Motor neuron (in vitro differentiated cells): ENCODE results near the gene MRPL58. TPM values are rescaled to one million over a fixed set of nuclear protein-coding genes. Genes with fewer than 3 reads are reported as not detected.
A peak's percentile ranks its signal among the peaks of the same experiment; 100 is the strongest.
"Not testable (repeated sequence)": the region's sequence is repeated elsewhere in the genome, so short reads cannot be mapped to it uniquely, and the experiment has no call there.

Source experiments
- ATAC-seq, 8 experiments: fragments of 200-7000 bp; cut with Tn5 transposase; replicated peaks in 6 of 8; 2 replicates each; pipeline ENCODE4 v1.8.0; 2021; ENCODE audit warnings: mild to moderate bottlenecking in 8 of 8, moderate library complexity in 8 of 8
- H3K27ac ChIP-seq, 2 donors: fragments of 250-450 bp; sonication (Bioruptor Pico); 2 replicates each; pipeline ENCODE4 v1.9.0; 2021; ENCODE audit warnings: antibody characterized with exemption in 2 of 2, mild to moderate bottlenecking in 2 of 2, moderate library complexity in 1 of 2
- H3K4me1 ChIP-seq, 2 donors: fragments of 250-450 bp; sonication (Bioruptor Pico); replicated peaks in 1 of 2; 2 replicates each; pipeline ENCODE4 v1.6.1; 2021; ENCODE audit warnings: antibody characterized with exemption in 2 of 2, mild to moderate bottlenecking in 2 of 2, moderate library complexity in 1 of 2
- H3K4me3 ChIP-seq, 5 donors: fragments of 250-450 bp; sonication (Bioruptor Pico); 2 replicates each; pipeline ENCODE4 v1.9.0; 2021; ENCODE audit warnings: antibody characterized with exemption in 5 of 5, mild to moderate bottlenecking in 5 of 5, moderate library complexity in 4 of 5
- WGBS, 10 experiments: fragments of 450-650 bp; shearing (Covaris generic); methylation state at CpG; one replicate each; pipeline ENCODE4 v1.0.0; 2022; 5-methylcytosine and 5-hydroxymethylcytosine counted together
- in situ Hi-C, 9 experiments: fragments of 400-800 bp; cut with MboI; loops; one replicate each; pipeline ENCODE4 v1.15.0; 2021; ENCODE audit warnings: low sequenced_read_pairs in 9 of 9, low pct_unique_long_range_greater_than_20kb in 2 of 9; ENCODE audit not compliant: unreplicated experiment in 9 of 9
- total RNA-seq, 8 experiments: library from RNA; unstranded; fragments of 300-600 nt; gene quantifications; 2 replicates each; pipeline versions ENCODE4 v1.2.3 to v1.2.4, GENCODE V29; 2022

The MRPL58 gene
- total RNA-seq, 8 experiments from 2014 or later, result 27.6 to 52.5 (median 34.8) TPM

- Histone ChIP-seq H3K4me3 (no peak overlapping the region), H3K27ac (peak overlapping the region in 1 of 2 donors; percentile 21), H3K4me1 (peaks cover 7 to 12% of the 10 kb centered on the region in 2 donors)
- no peak for ATAC-seq
- in situ Hi-C loops, result no loop called here
- WGBS, 10 experiments, result 74 to 100% (median 76%) methylated on average over 1 to 3 of the region's 3 CpGs; no CpG with 5 or more reads in 6 of the 10 experiments
Observed at GRCh38 chr17:74977802-74978201, 34.7 kb upstream of the MRPL58 start.

- no peak overlapping the region for H3K4me3 ChIP-seq
- in situ Hi-C loops, result no loop called here
- no peak overlapping the region for H3K27ac ChIP-seq
- 58 to 92% (median 78%) methylated on average over 1 to 3 of the region's 3 CpGs; no CpG with 5 or more reads in 6 of the 10 experiments for WGBS, 10 experiments
- ATAC-seq, result no peak
- peaks cover 9 to 16% of the 10 kb centered on the region in 2 donors for H3K4me1 ChIP-seq
Observed at GRCh38 chr17:74978240-74978639, 34.2 kb upstream of the MRPL58 start.

GRCh38 chr17:74979408-74980146, 32.9 kb upstream of the MRPL58 start:
- Histone ChIP-seq H3K4me3 (no peak overlapping the region), H3K4me1 (peaks cover 9 to 17% of the 10 kb centered on the region in 2 donors), H3K27ac (no peak overlapping the region)
- in situ Hi-C loops, result no loop called here
- WGBS, 10 experiments, result 31 to 100% (median 77%) methylated on average over 1 to 12 of the region's 17 CpGs; no CpG with 5 or more reads in 2 of the 10 experiments
- no peak for ATAC-seq

GRCh38 chr17:74981318-74981978, 31.0 kb upstream of the MRPL58 start:
- Histone ChIP-seq H3K4me3 (peak overlapping the region; percentile 58 to 63 (median 61)), H3K4me1 (peaks cover 9 to 17% of the 10 kb centered on the region in 2 donors), H3K27ac (peak overlapping the region; percentile 90 to 95)
- 12 to 80% (median 52%) methylated on average over 2 to 9 of the region's 16 CpGs; no CpG with 5 or more reads in 3 of the 10 experiments for WGBS, 10 experiments
- in situ Hi-C loops, result no loop called here
- peak in 3 of 8 experiments; percentile 13 to 23 (median 20) for ATAC-seq

GRCh38 chr17:74981979-74982662, 30.3 kb upstream of the MRPL58 start:
- Histone ChIP-seq H3K27ac (peak overlapping the region; percentile 90 to 95), H3K4me3 (peak overlapping the region; percentile 58 to 63 (median 61)), H3K4me1 (peaks cover 9 to 17% of the 10 kb centered on the region in 2 donors)
- in situ Hi-C loops, result no loop called here
- 0 to 20% (median 3%) methylated on average over 1 to 12 of the region's 61 CpGs; no CpG with 5 or more reads in 5 of the 10 experiments for WGBS, 10 experiments
- ATAC-seq, result peak; percentile 84 to 95 (median 93)

- peaks cover 9 to 15% of the 10 kb centered on the region in 2 donors for H3K4me1 ChIP-seq
- in situ Hi-C loops, result not testable (repeated sequence)
- WGBS, 10 experiments, result 22 to 79% (median 40%) methylated on average over 2 to 12 of the region's 14 CpGs; no CpG with 5 or more reads in 1 of the 10 experiments
- peak in 3 of 8 experiments; percentile 1 to 2 (median 1) for ATAC-seq
- H3K27ac ChIP-seq, result peak overlapping the region; percentile 90 to 95
- peak overlapping the region; percentile 58 to 63 (median 61) for H3K4me3 ChIP-seq
Observed at GRCh38 chr17:74982663-74983313, 29.7 kb upstream of the MRPL58 start.

GRCh38 chr17:74986206-74986576, 26.3 kb upstream of the MRPL58 start:
- 69 to 100% (median 82%) methylated on average over 1 to 3 of the region's 3 CpGs for WGBS, 10 experiments
- no peak overlapping the region for H3K27ac ChIP-seq
- H3K4me1 ChIP-seq, result peaks cover 8 to 21% of the 10 kb centered on the region in 2 donors
- no peak for ATAC-seq
- in situ Hi-C loops, result no loop called here
- no peak overlapping the region for H3K4me3 ChIP-seq

- peak within 1 kb of the TSS; percentile 76 to 88 (median 81) for H3K4me3 ChIP-seq
- 0% methylated on average over 2 of the region's 51 CpGs; no CpG with 5 or more reads in 8 of the 10 experiments for WGBS, 10 experiments
- ATAC-seq, result peak; percentile 78 to 89 (median 85)
- peaks cover 2 to 16% of the 10 kb centered on the region in 2 donors for H3K4me1 ChIP-seq
- peak within 1 kb of the TSS; percentile 88 to 92 for H3K27ac ChIP-seq
- in situ Hi-C loops, result no loop called here
Observed at GRCh38 chr17:74987418-74987908, 25.0 kb upstream of the MRPL58 start, which contains the start of gene CDR2L. Gene CDR2L (plus strand): TSS chr17:74987632. CDS start chr17:74988044, 412 bp downstream.

- Histone ChIP-seq H3K4me3 (peak overlapping the region; percentile 76 to 88 (median 81)), H3K4me1 (peaks cover under 1 to 12% of the 10 kb centered on the region in 2 donors), H3K27ac (peak overlapping the region; percentile 88 to 92)
- in situ Hi-C loops, result no loop called here
- 1 to 5% methylated on average over 8 to 19 of the region's 76 CpGs; no CpG with 5 or more reads in 8 of the 10 experiments for WGBS, 10 experiments
- ATAC-seq, result peak; percentile 59 to 83 (median 62)
Observed at GRCh38 chr17:74987909-74988711, 24.4 kb upstream of the MRPL58 start.

- Histone ChIP-seq H3K27ac (no peak overlapping the region), H3K4me3 (no peak overlapping the region)
- WGBS, 10 experiments, result 40 to 100% (median 93%) methylated on average over 1 to 7 of the region's 10 CpGs; no CpG with 5 or more reads in 6 of the 10 experiments
Observed at GRCh38 chr17:74990581-74991105, 21.8 kb upstream of the MRPL58 start.

GRCh38 chr17:74992223-74992622, 20.2 kb upstream of the MRPL58 start:
- ATAC-seq, result no peak
- 50 to 100% (median 85%) methylated on average over 1 to 2 of the region's 2 CpGs; no CpG with 5 or more reads in 6 of the 10 experiments for WGBS, 10 experiments
- in situ Hi-C loops, result no loop called here
- no peak overlapping the region for H3K27ac ChIP-seq
- peaks cover 0 to 10% of the 10 kb centered on the region in 2 donors for H3K4me1 ChIP-seq
- no peak overlapping the region for H3K4me3 ChIP-seq

More at GRCh38 chr17:74990581-74991105, 21.8 kb upstream of the MRPL58 start:
- H3K4me1 ChIP-seq, result peaks cover 0 to 10% of the 10 kb centered on the region in 2 donors
- in situ Hi-C loops, result no loop called here
- ATAC-seq, result no peak
